HepG2 (cell line): ENCODE measurements around the gene SLC38A1. TPM values are rescaled to one million over a fixed set of nuclear protein-coding genes. Genes with fewer than 3 reads are reported as not detected.

Experiments used
- ATRX ChIP-seq: sonication (generic); formaldehyde crosslinking; IDR thresholded peaks from 2 replicates; pipeline ENCODE4 v1.4.0; 2020; ENCODE audit warnings: missing genetic modification reagents, borderline replicate concordance
- FOXA1 ChIP-seq, 2 experiments: fragments of 450-650 bp in 1 of 2; sonication (generic) in 1 of 2; formaldehyde crosslinking in 1 of 2; IDR thresholded peaks; 2 replicates each; pipeline versions ENCODE4 v1.4.0 to v1.6.1; 2016 to 2020; ENCODE audit warnings: missing genetic modification reagents in 1 of 2
- GTF3A ChIP-seq: sonication (generic); formaldehyde crosslinking; conservative IDR thresholded peaks from 2 replicates; pipeline ENCODE4 v1.4.0; 2020; ENCODE audit warnings: mild to moderate bottlenecking, missing genetic modification reagents
- MXI1 ChIP-seq: IDR thresholded peaks from 3 replicates; pipeline ENCODE4 v1.6.1; 2012; ENCODE audit warnings: low read depth, low read length, inconsistent platforms, borderline replicate concordance
- NONO ChIP-seq, 2 experiments: fragments of 450-650 bp in 1 of 2; sonication (generic) in 1 of 2; formaldehyde crosslinking in 1 of 2; IDR thresholded peaks in 1 of 2; conservative IDR thresholded peaks in 1 of 2; 2 replicates each; pipeline versions ENCODE4 v1.6.1 to v1.8.0; 2017 to 2022; ENCODE audit warnings: mild to moderate bottlenecking in 1 of 2, missing genetic modification reagents in 1 of 2, moderate library complexity in 1 of 2
- PRMT3 ChIP-seq: sonication (generic); formaldehyde crosslinking; IDR thresholded peaks from 2 replicates; pipeline ENCODE4 v1.8.1; 2022; ENCODE audit warnings: low read depth, mild to moderate bottlenecking, moderate library complexity, missing genetic modification reagents, borderline replicate concordance
- RXRB ChIP-seq: IDR thresholded peaks from 2 replicates; pipeline ENCODE4 v1.6.1; 2016; ENCODE audit warnings: borderline replicate concordance, missing genetic modification reagents, missing compliant biosample characterization
- SNAI1 ChIP-seq: sonication (generic); formaldehyde crosslinking; IDR thresholded peaks from 2 replicates; pipeline ENCODE4 v1.5.0; 2020; ENCODE audit warnings: mild to moderate bottlenecking, missing genetic modification reagents, borderline replicate concordance
- ZFAT ChIP-seq: sonication (generic); formaldehyde crosslinking; conservative IDR thresholded peaks from 2 replicates; pipeline ENCODE4 v1.8.1; 2023; ENCODE audit warnings: missing genetic modification reagents, inconsistent platforms
- polyA plus RNA-seq, 8 experiments: library from polyadenylated mRNA; depleted of rRNA in 3 of 8; stranded (reverse) in 7 of 8; unstranded in 1 of 8; fragments of >200 nt; fragmentation: Illumina TruSeq in 4 of 8; extraction: Trizol in 4 of 8; gene quantifications; 2 replicates each; pipeline versions ENCODE4 v1.2.1 to v1.2.3, GENCODE V29; 2011 to 2016; ENCODE audit warnings: low read depth in 4 of 8, missing spikeins in 1 of 8, mixed read lengths in 1 of 8; ENCODE audit not compliant: insufficient read depth in 1 of 8
- total RNA-seq, 5 experiments: library from RNA; depleted of rRNA; stranded (reverse); fragments of >200 nt; fragmentation: Illumina TruSeq; extraction: Trizol; gene quantifications; 2 replicates each; pipeline ENCODE4 v1.2.3, GENCODE V29; 2016; ENCODE audit warnings: low read depth in 1 of 5
- TF ChIP-seq, protein P1 (sequence below): sonication (generic); formaldehyde crosslinking; IDR thresholded peaks from 2 replicates; pipeline ENCODE4 v1.8.0; 2022; ENCODE audit warnings: mild to moderate bottlenecking, missing genetic modification reagents, moderate library complexity
- TF ChIP-seq, protein P2 (sequence below): IDR thresholded peaks from 2 replicates; pipeline ENCODE4 v1.4.0; 2020; ENCODE audit warnings: mild to moderate bottlenecking, missing genetic modification reagents
- TF ChIP-seq, protein P3 (sequence below): sonication (generic); formaldehyde crosslinking; IDR thresholded peaks from 2 replicates; pipeline ENCODE4 v1.9.0; 2021; ENCODE audit warnings: mild to moderate bottlenecking, missing genetic modification reagents
- TF ChIP-seq, protein P4 (sequence below): sonication (generic); formaldehyde crosslinking; IDR thresholded peaks from 2 replicates; pipeline ENCODE4 v1.4.0; 2020; ENCODE audit warnings: missing genetic modification reagents

The SLC38A1 gene
- total and polyA plus RNA-seq, 2 of the 13 experiments (the other 11 are each of a cell fraction or from before 2014, with no cell fraction given) = 47.0 to 50.6 TPM

DNA sequence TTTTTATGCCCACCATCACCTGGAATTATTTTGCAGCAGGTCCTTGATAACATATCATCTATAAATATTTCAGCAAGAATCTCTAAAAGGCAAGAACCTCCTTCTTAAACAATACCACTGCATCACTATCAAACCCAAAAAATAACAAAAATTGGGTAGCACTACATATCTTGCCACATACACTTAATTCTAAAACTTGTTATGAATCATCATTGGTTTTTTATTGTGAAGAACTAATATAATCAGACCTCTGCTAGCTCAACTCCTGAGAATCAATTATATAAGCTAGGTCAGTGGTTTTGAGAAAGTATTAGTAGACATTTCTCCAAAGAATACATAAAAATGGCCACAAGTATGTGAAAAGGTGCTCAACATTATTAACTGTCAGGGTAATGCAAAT, 23.8 kb downstream of the SLC38A1 start (continued):
- TF ChIP-seq SNAI1 = no peak
- TF ChIP-seq ATRX = no peak
- TF ChIP-seq, protein P1, sequence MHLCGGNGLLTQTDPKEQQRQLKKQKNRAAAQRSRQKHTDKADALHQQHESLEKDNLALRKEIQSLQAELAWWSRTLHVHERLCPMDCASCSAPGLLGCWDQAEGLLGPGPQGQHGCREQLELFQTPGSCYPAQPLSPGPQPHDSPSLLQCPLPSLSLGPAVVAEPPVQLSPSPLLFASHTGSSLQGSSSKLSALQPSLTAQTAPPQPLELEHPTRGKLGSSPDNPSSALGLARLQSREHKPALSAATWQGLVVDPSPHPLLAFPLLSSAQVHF (CRISPR knock-in tag) = no peak
- TF ChIP-seq, protein P2, sequence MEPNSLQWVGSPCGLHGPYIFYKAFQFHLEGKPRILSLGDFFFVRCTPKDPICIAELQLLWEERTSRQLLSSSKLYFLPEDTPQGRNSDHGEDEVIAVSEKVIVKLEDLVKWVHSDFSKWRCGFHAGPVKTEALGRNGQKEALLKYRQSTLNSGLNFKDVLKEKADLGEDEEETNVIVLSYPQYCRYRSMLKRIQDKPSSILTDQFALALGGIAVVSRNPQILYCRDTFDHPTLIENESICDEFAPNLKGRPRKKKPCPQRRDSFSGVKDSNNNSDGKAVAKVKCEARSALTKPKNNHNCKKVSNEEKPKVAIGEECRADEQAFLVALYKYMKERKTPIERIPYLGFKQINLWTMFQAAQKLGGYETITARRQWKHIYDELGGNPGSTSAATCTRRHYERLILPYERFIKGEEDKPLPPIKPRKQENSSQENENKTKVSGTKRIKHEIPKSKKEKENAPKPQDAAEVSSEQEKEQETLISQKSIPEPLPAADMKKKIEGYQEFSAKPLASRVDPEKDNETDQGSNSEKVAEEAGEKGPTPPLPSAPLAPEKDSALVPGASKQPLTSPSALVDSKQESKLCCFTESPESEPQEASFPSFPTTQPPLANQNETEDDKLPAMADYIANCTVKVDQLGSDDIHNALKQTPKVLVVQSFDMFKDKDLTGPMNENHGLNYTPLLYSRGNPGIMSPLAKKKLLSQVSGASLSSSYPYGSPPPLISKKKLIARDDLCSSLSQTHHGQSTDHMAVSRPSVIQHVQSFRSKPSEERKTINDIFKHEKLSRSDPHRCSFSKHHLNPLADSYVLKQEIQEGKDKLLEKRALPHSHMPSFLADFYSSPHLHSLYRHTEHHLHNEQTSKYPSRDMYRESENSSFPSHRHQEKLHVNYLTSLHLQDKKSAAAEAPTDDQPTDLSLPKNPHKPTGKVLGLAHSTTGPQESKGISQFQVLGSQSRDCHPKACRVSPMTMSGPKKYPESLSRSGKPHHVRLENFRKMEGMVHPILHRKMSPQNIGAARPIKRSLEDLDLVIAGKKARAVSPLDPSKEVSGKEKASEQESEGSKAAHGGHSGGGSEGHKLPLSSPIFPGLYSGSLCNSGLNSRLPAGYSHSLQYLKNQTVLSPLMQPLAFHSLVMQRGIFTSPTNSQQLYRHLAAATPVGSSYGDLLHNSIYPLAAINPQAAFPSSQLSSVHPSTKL (CRISPR knock-in tag) = no peak
- TF ChIP-seq, protein P3, sequence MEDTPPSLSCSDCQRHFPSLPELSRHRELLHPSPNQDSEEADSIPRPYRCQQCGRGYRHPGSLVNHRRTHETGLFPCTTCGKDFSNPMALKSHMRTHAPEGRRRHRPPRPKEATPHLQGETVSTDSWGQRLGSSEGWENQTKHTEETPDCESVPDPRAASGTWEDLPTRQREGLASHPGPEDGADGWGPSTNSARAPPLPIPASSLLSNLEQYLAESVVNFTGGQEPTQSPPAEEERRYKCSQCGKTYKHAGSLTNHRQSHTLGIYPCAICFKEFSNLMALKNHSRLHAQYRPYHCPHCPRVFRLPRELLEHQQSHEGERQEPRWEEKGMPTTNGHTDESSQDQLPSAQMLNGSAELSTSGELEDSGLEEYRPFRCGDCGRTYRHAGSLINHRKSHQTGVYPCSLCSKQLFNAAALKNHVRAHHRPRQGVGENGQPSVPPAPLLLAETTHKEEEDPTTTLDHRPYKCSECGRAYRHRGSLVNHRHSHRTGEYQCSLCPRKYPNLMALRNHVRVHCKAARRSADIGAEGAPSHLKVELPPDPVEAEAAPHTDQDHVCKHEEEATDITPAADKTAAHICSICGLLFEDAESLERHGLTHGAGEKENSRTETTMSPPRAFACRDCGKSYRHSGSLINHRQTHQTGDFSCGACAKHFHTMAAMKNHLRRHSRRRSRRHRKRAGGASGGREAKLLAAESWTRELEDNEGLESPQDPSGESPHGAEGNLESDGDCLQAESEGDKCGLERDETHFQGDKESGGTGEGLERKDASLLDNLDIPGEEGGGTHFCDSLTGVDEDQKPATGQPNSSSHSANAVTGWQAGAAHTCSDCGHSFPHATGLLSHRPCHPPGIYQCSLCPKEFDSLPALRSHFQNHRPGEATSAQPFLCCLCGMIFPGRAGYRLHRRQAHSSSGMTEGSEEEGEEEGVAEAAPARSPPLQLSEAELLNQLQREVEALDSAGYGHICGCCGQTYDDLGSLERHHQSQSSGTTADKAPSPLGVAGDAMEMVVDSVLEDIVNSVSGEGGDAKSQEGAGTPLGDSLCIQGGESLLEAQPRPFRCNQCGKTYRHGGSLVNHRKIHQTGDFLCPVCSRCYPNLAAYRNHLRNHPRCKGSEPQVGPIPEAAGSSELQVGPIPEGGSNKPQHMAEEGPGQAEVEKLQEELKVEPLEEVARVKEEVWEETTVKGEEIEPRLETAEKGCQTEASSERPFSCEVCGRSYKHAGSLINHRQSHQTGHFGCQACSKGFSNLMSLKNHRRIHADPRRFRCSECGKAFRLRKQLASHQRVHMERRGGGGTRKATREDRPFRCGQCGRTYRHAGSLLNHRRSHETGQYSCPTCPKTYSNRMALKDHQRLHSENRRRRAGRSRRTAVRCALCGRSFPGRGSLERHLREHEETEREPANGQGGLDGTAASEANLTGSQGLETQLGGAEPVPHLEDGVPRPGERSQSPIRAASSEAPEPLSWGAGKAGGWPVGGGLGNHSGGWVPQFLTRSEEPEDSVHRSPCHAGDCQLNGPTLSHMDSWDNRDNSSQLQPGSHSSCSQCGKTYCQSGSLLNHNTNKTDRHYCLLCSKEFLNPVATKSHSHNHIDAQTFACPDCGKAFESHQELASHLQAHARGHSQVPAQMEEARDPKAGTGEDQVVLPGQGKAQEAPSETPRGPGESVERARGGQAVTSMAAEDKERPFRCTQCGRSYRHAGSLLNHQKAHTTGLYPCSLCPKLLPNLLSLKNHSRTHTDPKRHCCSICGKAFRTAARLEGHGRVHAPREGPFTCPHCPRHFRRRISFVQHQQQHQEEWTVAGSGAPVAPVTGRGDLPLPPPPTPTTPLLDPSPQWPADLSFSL = no peak
- TF ChIP-seq GTF3A (CRISPR knock-in tag) = no peak
- no peak for TF ChIP-seq NONO (IDR thresholded peaks at IDR 0.05)
- no peak for TF ChIP-seq NONO (CRISPR knock-in tag; conservative IDR thresholded peaks at IDR 0.05)
- TF ChIP-seq, protein P4, sequence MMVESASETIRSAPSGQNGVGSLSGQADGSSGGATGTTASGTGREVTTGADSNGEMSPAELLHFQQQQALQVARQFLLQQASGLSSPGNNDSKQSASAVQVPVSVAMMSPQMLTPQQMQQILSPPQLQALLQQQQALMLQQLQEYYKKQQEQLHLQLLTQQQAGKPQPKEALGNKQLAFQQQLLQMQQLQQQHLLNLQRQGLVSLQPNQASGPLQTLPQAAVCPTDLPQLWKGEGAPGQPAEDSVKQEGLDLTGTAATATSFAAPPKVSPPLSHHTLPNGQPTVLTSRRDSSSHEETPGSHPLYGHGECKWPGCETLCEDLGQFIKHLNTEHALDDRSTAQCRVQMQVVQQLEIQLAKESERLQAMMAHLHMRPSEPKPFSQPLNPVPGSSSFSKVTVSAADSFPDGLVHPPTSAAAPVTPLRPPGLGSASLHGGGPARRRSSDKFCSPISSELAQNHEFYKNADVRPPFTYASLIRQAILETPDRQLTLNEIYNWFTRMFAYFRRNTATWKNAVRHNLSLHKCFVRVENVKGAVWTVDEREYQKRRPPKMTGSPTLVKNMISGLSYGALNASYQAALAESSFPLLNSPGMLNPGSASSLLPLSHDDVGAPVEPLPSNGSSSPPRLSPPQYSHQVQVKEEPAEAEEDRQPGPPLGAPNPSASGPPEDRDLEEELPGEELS (CRISPR knock-in tag) = no peak
- TF ChIP-seq RXRB (CRISPR knock-in tag) = no peak
- TF ChIP-seq ZFAT (CRISPR knock-in tag) = no peak
- TF ChIP-seq FOXA1 (IDR thresholded peaks at IDR 0.05) = no peak
- TF ChIP-seq FOXA1 (CRISPR knock-in tag; IDR thresholded peaks at IDR 0.05) = no peak
- no peak for TF ChIP-seq MXI1
- no peak for TF ChIP-seq PRMT3 (CRISPR knock-in tag)
